Measurements from ENCODE around the gene C15orf61. TPM values are rescaled to one million over a fixed set of nuclear protein-coding genes. Genes with fewer than 3 reads are reported as not detected.

The C15orf61 gene
- total RNA-seq, 1 experiment from 2014 or later, result 3.9 TPM

- no peaks in the 10 kb centered on the region for H3K9me2 ChIP-seq (replicated peaks; ENCODE audit: low read length)
- no peaks in the 10 kb centered on the region for H3K36me3 ChIP-seq (ENCODE audit: low read depth, low read length)
- H3F3A ChIP-seq (ENCODE audit: low read length, unreplicated experiment), result no peaks in the 10 kb centered on the region
- intact Hi-C loops (cut with micrococcal nuclease), result no loop called here
- no peak overlapping the region for H3K4me3 ChIP-seq (ENCODE audit: low read length)
- H3K79me2 ChIP-seq (ENCODE audit: low read length), result no peaks in the 10 kb centered on the region
- H3K4me1 ChIP-seq (ENCODE audit: insufficient read depth, low read length), result no peaks in the 10 kb centered on the region
- no peak overlapping the region for H2AFZ ChIP-seq (ENCODE audit: low read length)
- no peak overlapping the region for H3K9ac ChIP-seq (ENCODE audit: low read length)
- H3K4me2 ChIP-seq (ENCODE audit: low read length), result no peak overlapping the region
- H4K20me1 ChIP-seq (ENCODE audit: low read length), result no peaks in the 10 kb centered on the region
- ATAC-seq (no peak), DNase-seq (no peak)
- BruUV-seq (replicated peaks), result no TSS peak
- TF ChIP-seq EZH2 (IDR thresholded peaks at IDR 0.05; ENCODE audit: low read length, unreplicated experiment) (no peak), CTCF (conservative IDR thresholded peaks at IDR 0.05; ENCODE audit: low read depth, low read length) (no peak), EZH2phosphoT487 (IDR thresholded peaks at IDR 0.05; ENCODE audit: borderline replicate concordance, low read length) (no peak)
- H3K27ac ChIP-seq (ENCODE audit: low read length), result no peak overlapping the region
- no peaks in the 10 kb centered on the region for H3K27me3 ChIP-seq (ENCODE audit: low read length)
- ChIA-PET CTCF (interaction anchor here (0.7 kb wide), 1 partner anchor 162 kb away, joined by 3 read pairs; no protein-coding TSS in a partner anchor), POLR2A (ENCODE audit: unreplicated experiment) (no interaction called here)
- no peaks in the 10 kb centered on the region for H3K9me3 ChIP-seq (ENCODE audit: low read length)
Measured at GRCh38 chr15:67560320-67560719, 39.4 kb downstream of the C15orf61 start.

GRCh38 chr15:67563092-67563491, 42.2 kb downstream of the C15orf61 start:
- intact Hi-C loops (cut with micrococcal nuclease), result no loop called here
- no peak for ATAC-seq
- H3K9me3 ChIP-seq (ENCODE audit: low read length), result no peaks in the 10 kb centered on the region
- H3K4me3 ChIP-seq (ENCODE audit: low read length), result no peak overlapping the region
- no peaks in the 10 kb centered on the region for H3K36me3 ChIP-seq (ENCODE audit: low read depth, low read length)
- BruUV-seq (replicated peaks), result no TSS peak
- no peak overlapping the region for H3K27ac ChIP-seq (ENCODE audit: low read length)
- H3F3A ChIP-seq (ENCODE audit: low read length, unreplicated experiment), result no peaks in the 10 kb centered on the region
- H3K9me2 ChIP-seq (replicated peaks; ENCODE audit: low read length), result no peaks in the 10 kb centered on the region
- no peak overlapping the region for H3K4me2 ChIP-seq (ENCODE audit: low read length)
- no peaks in the 10 kb centered on the region for H3K27me3 ChIP-seq (ENCODE audit: low read length)
- POLR2A ChIA-PET (ENCODE audit: unreplicated experiment), result no interaction called here
- no peaks in the 10 kb centered on the region for H4K20me1 ChIP-seq (ENCODE audit: low read length)
- H3K79me2 ChIP-seq (ENCODE audit: low read length), result no peaks in the 10 kb centered on the region
- no peak for DNase-seq
- CTCF ChIA-PET, result no interaction called here
- no peak for TF ChIP-seq EZH2phosphoT487 (IDR thresholded peaks at IDR 0.05; ENCODE audit: borderline replicate concordance, low read length)
- TF ChIP-seq EZH2 (IDR thresholded peaks at IDR 0.05; ENCODE audit: low read length, unreplicated experiment), result no peak
- no peak for TF ChIP-seq CTCF (conservative IDR thresholded peaks at IDR 0.05; ENCODE audit: low read depth, low read length)
- H2AFZ ChIP-seq (ENCODE audit: low read length), result no peak overlapping the region
- H3K9ac ChIP-seq (ENCODE audit: low read length), result no peak overlapping the region
- H3K4me1 ChIP-seq (ENCODE audit: insufficient read depth, low read length), result no peaks in the 10 kb centered on the region

DNA sequence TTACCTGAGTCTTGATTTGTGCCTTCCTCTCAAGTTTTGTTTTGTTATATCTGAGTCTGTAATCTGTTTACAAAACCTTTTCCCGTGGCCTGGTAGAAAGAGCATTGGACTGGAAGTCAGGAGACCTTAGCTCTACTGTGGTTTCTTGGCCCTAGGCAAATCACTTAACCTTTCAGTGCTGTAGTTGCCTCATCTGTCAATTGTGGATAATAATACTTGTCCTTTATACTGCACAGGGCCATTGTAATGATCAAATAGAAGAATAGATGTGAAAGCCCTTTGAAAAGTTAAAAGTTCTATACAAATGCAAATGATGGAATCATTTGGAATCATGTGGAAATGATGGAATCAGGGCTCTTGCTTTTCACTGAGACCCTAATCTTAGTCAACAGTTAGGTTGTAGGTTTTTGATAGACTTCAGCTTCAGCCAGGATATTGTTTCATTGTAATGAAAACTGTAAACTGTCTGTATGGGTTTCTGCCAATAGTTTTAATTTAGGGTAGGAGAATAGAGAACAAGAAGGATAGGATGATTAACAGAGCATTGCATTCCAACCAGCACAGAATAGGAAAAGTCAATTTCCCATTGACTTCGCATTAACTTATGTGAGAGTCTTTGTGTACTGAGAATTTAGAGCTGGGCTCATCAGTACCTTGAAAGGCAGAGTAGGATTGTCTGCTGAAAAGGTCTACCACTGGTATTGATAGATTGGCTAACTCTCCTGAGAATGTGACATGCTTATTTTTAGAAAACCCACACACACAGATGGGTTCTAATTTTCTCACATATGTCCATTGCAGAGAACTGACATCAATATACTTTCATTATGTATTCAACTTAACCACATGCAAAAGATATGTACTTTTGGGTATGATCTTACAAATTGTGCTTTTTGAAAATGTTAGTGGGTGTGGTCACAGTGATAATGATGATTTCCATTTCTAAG, 43.4 kb downstream of the C15orf61 start:
- ChIA-PET POLR2A (ENCODE audit: unreplicated experiment) (no interaction called here), CTCF (no interaction called here)
- no peak for DNase-seq
- no peaks in the 10 kb centered on the region for H3K79me2 ChIP-seq (ENCODE audit: low read length)
- no peaks in the 10 kb centered on the region for H3K36me3 ChIP-seq (ENCODE audit: low read depth, low read length)
- no peak overlapping the region for H3K4me3 ChIP-seq (ENCODE audit: low read length)
- TF ChIP-seq CTCF (conservative IDR thresholded peaks at IDR 0.05; ENCODE audit: low read depth, low read length) (no peak), EZH2phosphoT487 (IDR thresholded peaks at IDR 0.05; ENCODE audit: borderline replicate concordance, low read length) (no peak), EZH2 (IDR thresholded peaks at IDR 0.05; ENCODE audit: low read length, unreplicated experiment) (no peak)
- no peak overlapping the region for H2AFZ ChIP-seq (ENCODE audit: low read length)
- H3K4me1 ChIP-seq (ENCODE audit: insufficient read depth, low read length), result no peaks in the 10 kb centered on the region
- ATAC-seq, result no peak
- no peaks in the 10 kb centered on the region for H4K20me1 ChIP-seq (ENCODE audit: low read length)
- no peaks in the 10 kb centered on the region for H3K9me3 ChIP-seq (ENCODE audit: low read length)
- no TSS peak for BruUV-seq (replicated peaks)
- H3F3A ChIP-seq (ENCODE audit: low read length, unreplicated experiment), result no peaks in the 10 kb centered on the region
- no peak overlapping the region for H3K9ac ChIP-seq (ENCODE audit: low read length)
- no peaks in the 10 kb centered on the region for H3K27me3 ChIP-seq (ENCODE audit: low read length)
- H3K27ac ChIP-seq (ENCODE audit: low read length), result no peak overlapping the region
- H3K9me2 ChIP-seq (replicated peaks; ENCODE audit: low read length), result no peaks in the 10 kb centered on the region
- no peak overlapping the region for H3K4me2 ChIP-seq (ENCODE audit: low read length)
- intact Hi-C loops (cut with micrococcal nuclease), result no loop called here
